Measurements from ENCODE around the gene GALNT13.

Gene GALNT13

GRCh38 chr2:154497019-154497418, 625.3 kb downstream of the GALNT13 start:
- TF ChIP-seq SUZ12 (IDR thresholded peaks at IDR 0.05; ENCODE audit: extremely low read depth, insufficient read depth, insufficient read length), result no peak
- TF ChIP-seq ZNF274 (IDR thresholded peaks at IDR 0.05; ENCODE audit: low read depth, low read length), result no peak
- no peak for TF ChIP-seq YY1 (IDR thresholded peaks at IDR 0.05; ENCODE audit: insufficient read depth, insufficient read length)
- Histone ChIP-seq H3K9ac (ENCODE audit: insufficient read length, low read depth) (no peak overlapping the region), H3K4me3 (ENCODE audit: insufficient read length, low read depth) (no peak overlapping the region), H3K36me3 (ENCODE audit: insufficient read depth, insufficient read length, low read length) (no peaks in the 10 kb centered on the region), H3K4me1 (ENCODE audit: insufficient read depth, insufficient read length) (no peaks in the 10 kb centered on the region), H3K27me3 (ENCODE audit: insufficient read depth, insufficient read length) (no peaks in the 10 kb centered on the region), H3K9me3 (ENCODE audit: insufficient read depth, low read length) (no peaks in the 10 kb centered on the region)
- DNase-seq (ENCODE audit: low read depth, low spot score), result no peak

All from NT2/D1 (cell line).